ENCODE results near the gene GOLGA6L7.

DNA sequence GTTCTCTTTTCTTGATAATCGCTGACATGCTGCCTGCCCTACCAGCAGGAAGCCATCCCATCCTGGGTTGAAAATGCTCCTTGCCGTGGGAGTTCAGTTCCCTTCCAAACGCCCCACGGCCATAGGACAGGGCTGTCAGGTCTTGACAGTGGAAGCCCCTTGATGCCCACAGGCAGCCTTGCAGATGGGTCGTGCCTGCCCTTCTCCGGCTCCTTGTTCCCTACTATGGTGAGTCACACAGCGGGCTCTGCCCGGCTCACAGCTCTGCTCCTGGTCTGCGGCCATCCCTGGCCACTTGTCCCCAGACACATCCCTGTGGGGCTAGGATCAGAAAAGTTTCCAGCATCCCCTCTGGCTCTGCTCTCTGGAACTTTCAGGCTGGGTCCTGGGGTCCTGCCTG lies 31.1 kb upstream of the GOLGA6L7 start:
- TF ChIP-seq CTCF (IDR thresholded peaks at IDR 0.05) (no peak), POLR2A (IDR thresholded peaks at IDR 0.05) (no peak), EP300 (IDR thresholded peaks at IDR 0.05) (no peak)

Data from ovary (tissue), 3 donors.